Glutamatergic neuron (in vitro differentiated cells): ENCODE measurements around the gene NFIA. TPM values are rescaled to one million over a fixed set of nuclear protein-coding genes. Genes with fewer than 3 reads are reported as not detected.

Experiments used
- DNase-seq: peaks from one replicate; pipeline ENCODE4 v3.0.0; 2022
- H3K27ac Mint-ChIP-seq: one replicate; pipeline ENCODE4 v1.8.0; 2020; ENCODE audit warnings: mild to moderate bottlenecking, mixed read lengths, inconsistent platforms; ENCODE audit not compliant: unreplicated experiment
- H3K27me3 Mint-ChIP-seq: one replicate; pipeline ENCODE4 v1.8.0; 2020; ENCODE audit warnings: mild to moderate bottlenecking, moderate library complexity, mixed read lengths, inconsistent platforms; ENCODE audit not compliant: unreplicated experiment
- H3K36me3 Mint-ChIP-seq: one replicate; pipeline ENCODE4 v1.8.0; 2020; ENCODE audit warnings: mild to moderate bottlenecking, mixed read lengths, inconsistent platforms; ENCODE audit not compliant: unreplicated experiment
- H3K4me1 Mint-ChIP-seq: one replicate; pipeline ENCODE4 v1.8.0; 2020; ENCODE audit warnings: mild to moderate bottlenecking, low read depth, mixed read lengths, inconsistent platforms; ENCODE audit not compliant: unreplicated experiment
- H3K4me3 Mint-ChIP-seq: one replicate; pipeline ENCODE4 v1.8.0; 2020; ENCODE audit warnings: mild to moderate bottlenecking, mixed read lengths, inconsistent platforms; ENCODE audit not compliant: unreplicated experiment
- H3K9me3 Mint-ChIP-seq: one replicate; pipeline ENCODE4 v1.8.0; 2020; ENCODE audit warnings: mild to moderate bottlenecking, moderate library complexity, mixed read lengths, inconsistent platforms; ENCODE audit not compliant: unreplicated experiment
- CTCF ChIP-seq: fragments of 200-600 bp; sonication (generic); IDR thresholded peaks from one replicate; pipeline ENCODE4 v1.5.0; 2021; ENCODE audit not compliant: partially characterized antibody, unreplicated experiment
- total RNA-seq: library from RNA; stranded (reverse); fragmentation: NEBNext Ultra II Directional; extraction: Animal tissue kit (Norgen Biotek cat#: 25700); gene quantifications from one replicate; pipeline ENCODE4 v1.2.1, GENCODE V29; 2021; ENCODE audit not compliant: unreplicated experiment

NFIA gene
- total RNA-seq, 1 donor from 2014 or later = 16.4 TPM

DNA sequence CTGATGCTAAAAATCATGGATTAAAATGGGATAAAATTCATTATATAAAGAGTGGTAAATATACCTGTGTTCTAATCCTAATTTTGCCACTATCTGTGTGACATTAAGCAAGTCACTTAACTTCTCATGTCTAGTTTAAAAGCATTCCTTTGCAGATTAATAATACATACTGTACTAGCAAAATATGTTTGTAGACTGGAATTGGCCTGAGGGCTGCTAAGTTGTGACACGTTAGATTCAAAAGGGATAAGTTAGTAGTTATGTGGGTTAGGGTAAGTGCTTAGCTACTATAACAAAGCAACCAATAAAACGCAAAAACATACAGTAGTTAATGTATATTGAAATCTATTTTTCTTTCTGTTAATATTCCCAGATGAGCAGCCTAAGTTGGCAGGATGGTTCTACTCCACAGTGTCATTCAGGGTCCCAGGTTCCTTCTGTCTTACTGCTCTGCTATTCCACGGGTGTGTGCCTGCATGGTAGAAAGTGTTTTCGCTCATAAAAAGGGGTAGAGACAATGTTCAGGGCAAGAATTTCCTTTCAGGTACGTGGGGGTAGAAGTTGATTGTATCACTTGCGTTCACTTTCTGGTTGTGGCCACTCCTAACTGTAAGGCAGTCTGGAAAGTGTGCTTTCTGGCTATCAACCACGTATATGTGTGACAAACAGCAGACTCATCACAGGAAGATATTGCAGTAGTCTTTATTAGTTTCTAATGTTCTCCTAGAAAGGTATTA, 239.8 kb downstream of the NFIA start:
- Mint-ChIP-seq H3K4me3 (no peak overlapping the region), H3K27me3 (peaks cover 2% of the 10 kb centered on the region), H3K36me3 (no peaks in the 10 kb centered on the region), H3K9me3 (peaks cover 5% of the 10 kb centered on the region), H3K27ac (no peak overlapping the region), H3K4me1 (peaks cover 25% of the 10 kb centered on the region)
- no peak for DNase-seq
- no peak for TF ChIP-seq CTCF

GRCh38 chr1:61322769-61323168, 240.4 kb downstream of the NFIA start:
- no peaks in the 10 kb centered on the region for H3K36me3 Mint-ChIP-seq
- no peak for DNase-seq
- H3K9me3 Mint-ChIP-seq = peaks cover 5% of the 10 kb centered on the region
- no peak overlapping the region for H3K27ac Mint-ChIP-seq
- no peak overlapping the region for H3K4me3 Mint-ChIP-seq
- peaks cover 25% of the 10 kb centered on the region for H3K4me1 Mint-ChIP-seq
- H3K27me3 Mint-ChIP-seq = peaks cover 2% of the 10 kb centered on the region
- no peak for TF ChIP-seq CTCF

DNA sequence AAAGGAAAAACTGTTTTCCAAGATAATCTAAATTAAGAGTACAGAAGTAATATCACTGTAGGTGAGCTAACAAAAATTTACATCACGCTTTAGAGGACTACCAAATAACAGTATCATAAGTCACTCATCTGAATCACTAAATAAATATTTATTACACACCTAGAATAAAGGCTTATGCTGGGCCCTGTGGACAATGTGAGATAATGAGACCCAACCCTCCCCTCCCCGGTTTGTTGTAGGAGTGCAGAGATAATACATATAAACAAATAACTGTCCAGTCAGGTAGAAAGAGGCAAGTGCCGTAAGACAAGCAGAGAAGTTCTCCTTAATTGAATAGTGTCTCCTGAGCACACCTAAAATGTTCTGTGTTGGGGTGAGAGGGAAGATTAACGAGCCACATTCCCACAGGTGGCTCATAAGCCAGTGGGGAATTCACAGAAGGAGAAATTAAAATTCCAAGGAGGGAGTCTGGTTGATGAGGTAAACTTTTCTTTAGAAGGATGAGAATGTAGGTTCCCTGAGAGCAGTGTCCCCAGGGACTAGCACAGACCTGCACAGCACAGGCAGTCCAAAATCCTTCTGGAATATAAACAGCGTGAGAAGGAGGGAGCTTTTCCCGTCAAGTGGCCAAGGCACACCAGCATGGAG, 241.4 kb downstream of the NFIA start:
- H3K4me1 Mint-ChIP-seq = peaks cover 23% of the 10 kb centered on the region
- DNase-seq = no peak
- no peaks in the 10 kb centered on the region for H3K36me3 Mint-ChIP-seq
- H3K27me3 Mint-ChIP-seq = peaks cover 2% of the 10 kb centered on the region
- no peak overlapping the region for H3K4me3 Mint-ChIP-seq
- peaks cover 5% of the 10 kb centered on the region for H3K9me3 Mint-ChIP-seq
- no peak overlapping the region for H3K27ac Mint-ChIP-seq
- no peak for TF ChIP-seq CTCF

DNA sequence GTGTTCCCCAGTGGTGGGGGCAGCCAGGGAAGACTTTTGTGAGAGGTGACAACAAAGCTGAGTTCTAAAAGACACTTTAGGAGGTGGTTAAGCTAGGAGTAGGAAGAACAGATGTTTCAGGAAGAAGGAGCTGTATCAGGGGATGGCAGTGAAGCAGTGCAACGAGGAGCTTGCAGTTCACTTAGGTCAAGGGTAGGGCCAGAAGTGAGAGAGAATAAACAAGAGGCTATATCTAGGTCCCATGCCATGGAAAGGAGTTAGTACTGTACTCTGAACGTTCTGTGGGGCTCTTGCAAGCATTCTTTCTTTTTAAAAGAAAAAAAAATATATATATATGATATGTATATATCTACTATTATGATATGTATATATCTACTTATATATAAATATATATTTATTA, 244.4 kb downstream of the NFIA start:
- Mint-ChIP-seq H3K27me3 (peaks cover 2% of the 10 kb centered on the region), H3K36me3 (no peaks in the 10 kb centered on the region), H3K4me3 (no peak overlapping the region), H3K4me1 (peaks cover 7% of the 10 kb centered on the region), H3K27ac (no peak overlapping the region), H3K9me3 (peaks cover 2% of the 10 kb centered on the region)
- TF ChIP-seq CTCF = no peak
- DNase-seq = no peak

DNA sequence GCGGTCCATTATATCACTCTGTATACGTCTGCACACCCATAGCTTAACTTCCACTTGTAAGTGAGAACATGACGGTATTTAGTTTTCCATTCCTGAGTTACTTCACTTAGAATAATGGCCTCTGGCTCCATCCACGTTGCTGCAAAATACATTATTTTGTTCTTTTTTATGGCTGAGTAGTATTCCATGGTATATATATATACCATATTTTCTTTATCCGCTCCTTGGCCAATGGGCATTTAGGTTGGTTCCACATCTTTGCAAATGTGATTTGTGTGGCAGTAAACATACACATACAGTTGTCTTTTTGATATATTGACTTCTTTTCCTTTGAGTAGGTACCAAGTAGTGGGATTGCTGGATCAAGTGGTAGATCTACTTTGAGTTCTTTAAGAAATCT, 245.1 kb downstream of the NFIA start:
- H3K4me3 Mint-ChIP-seq = no peak overlapping the region
- peaks cover 2% of the 10 kb centered on the region for H3K27me3 Mint-ChIP-seq
- no peaks in the 10 kb centered on the region for H3K36me3 Mint-ChIP-seq
- no peak for TF ChIP-seq CTCF
- no peak overlapping the region for H3K27ac Mint-ChIP-seq
- peaks cover 9% of the 10 kb centered on the region for H3K4me1 Mint-ChIP-seq
- peaks cover 2% of the 10 kb centered on the region for H3K9me3 Mint-ChIP-seq
- DNase-seq = no peak
